ENCODE results near the gene DCLK3.

The DCLK3 gene

DNA sequence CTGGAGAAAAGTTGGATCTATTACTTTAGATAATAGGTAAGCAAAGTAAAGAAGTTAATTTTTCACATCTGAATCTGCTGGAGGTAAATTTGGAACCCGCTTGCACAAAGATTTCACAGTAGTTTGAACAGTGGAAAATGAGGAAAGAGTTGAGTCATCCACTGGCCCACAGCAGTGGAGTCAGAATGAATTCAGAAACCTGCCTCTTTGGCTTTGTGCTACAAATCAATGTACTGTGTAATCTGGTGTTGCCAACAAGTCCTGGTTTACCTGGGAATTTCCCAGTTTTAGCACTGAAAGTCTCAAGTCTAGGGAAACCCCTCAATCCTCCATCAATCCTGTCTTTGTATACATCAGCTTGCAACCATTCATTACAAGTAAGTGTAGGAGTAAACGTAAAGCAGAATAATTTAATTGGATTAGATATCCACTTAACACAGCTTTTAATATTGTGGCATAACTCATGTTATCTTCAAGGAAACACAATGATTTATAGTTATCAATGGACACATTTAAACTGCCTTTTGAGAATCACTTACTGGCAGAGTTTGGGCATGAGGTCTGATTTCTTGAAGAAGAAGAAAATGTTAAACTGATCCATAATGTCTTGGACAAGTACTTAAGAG, 100.6 kb downstream of the DCLK3 start:
- DNase-seq, result peak; percentile 34

DNA sequence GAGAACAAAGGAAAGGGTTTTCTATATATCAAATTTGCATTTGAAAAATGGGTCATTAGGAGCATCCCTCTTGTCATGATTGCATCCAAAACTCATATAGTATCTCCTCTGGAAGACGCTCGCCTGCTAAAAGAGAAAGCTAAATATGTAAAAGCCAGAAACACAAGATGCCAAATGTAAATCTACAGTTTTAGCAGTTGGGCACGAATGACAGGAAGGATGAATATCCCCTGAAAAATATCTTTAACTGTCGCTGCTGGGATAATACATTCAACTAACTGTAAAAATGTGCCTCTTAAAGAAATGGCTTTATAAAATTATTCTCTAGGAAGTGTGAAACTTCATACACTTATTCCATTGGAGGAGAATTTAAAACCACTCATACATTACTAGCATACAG, 101.7 kb downstream of the DCLK3 start:
- no peak for DNase-seq
